GM12801 (cell line): ENCODE data around the gene PKNOX2.

ENCODE experiments used
- TF ChIP-seq, protein P1 (sequence below): IDR thresholded peaks from one replicate; pipeline ENCODE4 v1.5.1; 2011; ENCODE audit warnings: control low read depth; ENCODE audit not compliant: insufficient read length; ENCODE audit errors: extremely low read depth

Gene PKNOX2

DNA sequence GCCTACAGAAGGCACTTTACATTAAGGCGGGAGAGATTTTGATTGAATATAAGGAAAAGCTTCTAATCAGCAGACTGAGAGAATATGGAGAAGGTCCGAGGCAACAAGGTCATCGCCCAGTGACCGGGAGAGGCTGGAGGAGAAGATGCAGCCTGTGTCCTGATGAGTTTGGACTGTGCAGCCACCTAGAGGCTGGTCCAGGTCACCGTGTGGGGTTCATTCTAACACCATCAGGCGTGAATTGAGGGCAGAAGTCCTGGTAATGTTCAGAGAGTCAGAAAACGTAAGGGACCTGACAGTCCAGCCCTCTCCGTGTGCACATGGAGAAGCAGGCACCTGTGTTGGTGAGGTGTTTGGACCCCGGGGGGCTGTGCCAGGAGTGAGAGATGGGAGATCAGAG, 228.8 kb downstream of the PKNOX2 start:
- TF ChIP-seq, protein P1, sequence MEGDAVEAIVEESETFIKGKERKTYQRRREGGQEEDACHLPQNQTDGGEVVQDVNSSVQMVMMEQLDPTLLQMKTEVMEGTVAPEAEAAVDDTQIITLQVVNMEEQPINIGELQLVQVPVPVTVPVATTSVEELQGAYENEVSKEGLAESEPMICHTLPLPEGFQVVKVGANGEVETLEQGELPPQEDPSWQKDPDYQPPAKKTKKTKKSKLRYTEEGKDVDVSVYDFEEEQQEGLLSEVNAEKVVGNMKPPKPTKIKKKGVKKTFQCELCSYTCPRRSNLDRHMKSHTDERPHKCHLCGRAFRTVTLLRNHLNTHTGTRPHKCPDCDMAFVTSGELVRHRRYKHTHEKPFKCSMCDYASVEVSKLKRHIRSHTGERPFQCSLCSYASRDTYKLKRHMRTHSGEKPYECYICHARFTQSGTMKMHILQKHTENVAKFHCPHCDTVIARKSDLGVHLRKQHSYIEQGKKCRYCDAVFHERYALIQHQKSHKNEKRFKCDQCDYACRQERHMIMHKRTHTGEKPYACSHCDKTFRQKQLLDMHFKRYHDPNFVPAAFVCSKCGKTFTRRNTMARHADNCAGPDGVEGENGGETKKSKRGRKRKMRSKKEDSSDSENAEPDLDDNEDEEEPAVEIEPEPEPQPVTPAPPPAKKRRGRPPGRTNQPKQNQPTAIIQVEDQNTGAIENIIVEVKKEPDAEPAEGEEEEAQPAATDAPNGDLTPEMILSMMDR: no peak

GRCh38 chr11:125394296-125394695, 229.7 kb downstream of the PKNOX2 start:
- TF ChIP-seq, protein P1: no peak

- TF ChIP-seq, protein P1: no peak
Observed at GRCh38 chr11:125397421-125397820, 232.9 kb downstream of the PKNOX2 start.

- TF ChIP-seq, protein P1: no peak
Observed at GRCh38 chr11:125398475-125398874, 233.9 kb downstream of the PKNOX2 start.

GRCh38 chr11:125398994-125399640, 234.6 kb downstream of the PKNOX2 start:
- TF ChIP-seq, protein P1: no peak

GRCh38 chr11:125399945-125400344, 235.4 kb downstream of the PKNOX2 start:
- TF ChIP-seq, protein P1: no peak

DNA sequence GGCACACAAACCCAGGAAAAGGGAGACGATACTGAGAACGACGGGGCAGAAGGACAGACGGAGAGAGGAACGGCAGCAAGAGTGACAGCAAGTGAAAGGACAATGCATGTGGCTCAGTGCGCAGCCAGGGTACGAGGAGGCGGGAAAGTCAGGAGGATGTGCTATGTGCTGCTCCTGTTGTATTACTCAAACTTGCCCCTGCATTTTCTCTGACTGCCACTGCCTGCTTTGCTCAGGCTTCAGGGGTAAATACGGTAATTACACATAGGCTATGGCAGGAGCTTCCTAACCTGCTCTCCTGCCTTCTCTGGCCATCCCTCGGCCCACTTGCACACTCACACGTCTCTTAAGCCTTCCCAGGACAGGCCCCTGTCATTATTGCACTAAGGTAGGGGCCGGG, 236.7 kb downstream of the PKNOX2 start:
- TF ChIP-seq, protein P1: no peak

DNA sequence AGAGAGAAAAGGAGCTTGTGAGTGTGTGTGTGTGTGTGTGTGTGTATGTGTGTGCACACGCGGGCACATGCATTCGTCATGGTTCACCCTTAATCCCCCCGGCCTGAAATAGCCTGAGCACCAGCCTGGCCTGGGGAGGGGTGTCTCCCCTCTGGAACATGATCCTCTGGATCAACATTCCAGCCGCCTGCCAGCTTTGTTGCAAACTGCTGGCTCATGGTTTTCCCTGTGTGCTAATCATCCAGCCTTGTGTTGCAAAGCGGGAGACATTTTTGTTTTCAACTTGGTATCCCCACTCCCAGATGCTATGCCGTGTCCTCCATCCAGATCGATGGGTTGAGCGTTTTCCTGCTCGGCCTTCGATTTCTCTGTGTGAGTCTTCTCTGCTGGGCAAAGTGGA, 237.2 kb downstream of the PKNOX2 start:
- TF ChIP-seq, protein P1: no peak
